Tongue (tissue), 2 donors: ENCODE measurements around the gene TOX2. TPM values are rescaled to one million over a fixed set of nuclear protein-coding genes. Genes with fewer than 3 reads are reported as not detected.

Experiments
- DNase-seq: peaks from one replicate; pipeline ENCODE4 v3.0.0-alpha.2; 2015
- total RNA-seq: library from RNA; depleted of rRNA; stranded (reverse); fragments of >200 nt; gene quantifications from one replicate; pipeline ENCODE4 v1.2.3, GENCODE V29; 2014

The TOX2 gene, protein sequence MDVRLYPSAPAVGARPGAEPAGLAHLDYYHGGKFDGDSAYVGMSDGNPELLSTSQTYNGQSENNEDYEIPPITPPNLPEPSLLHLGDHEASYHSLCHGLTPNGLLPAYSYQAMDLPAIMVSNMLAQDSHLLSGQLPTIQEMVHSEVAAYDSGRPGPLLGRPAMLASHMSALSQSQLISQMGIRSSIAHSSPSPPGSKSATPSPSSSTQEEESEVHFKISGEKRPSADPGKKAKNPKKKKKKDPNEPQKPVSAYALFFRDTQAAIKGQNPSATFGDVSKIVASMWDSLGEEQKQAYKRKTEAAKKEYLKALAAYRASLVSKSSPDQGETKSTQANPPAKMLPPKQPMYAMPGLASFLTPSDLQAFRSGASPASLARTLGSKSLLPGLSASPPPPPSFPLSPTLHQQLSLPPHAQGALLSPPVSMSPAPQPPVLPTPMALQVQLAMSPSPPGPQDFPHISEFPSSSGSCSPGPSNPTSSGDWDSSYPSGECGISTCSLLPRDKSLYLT
- total RNA-seq, result 0.51 TPM

GRCh38 chr20:43914311-43915210, at the start of gene TOX2:
TSS of gene TOX2 (plus strand) at chr20:43914852. CDS start at chr20:43914892, 40 bp downstream.
- DNase-seq, result peak; percentile 50

GRCh38 chr20:43868091-43868490, 46.6 kb upstream of the TOX2 start:
- DNase-seq, result no peak

- DNase-seq, result no peak
Observed at GRCh38 chr20:43870484-43870883, 44.2 kb upstream of the TOX2 start.

DNA sequence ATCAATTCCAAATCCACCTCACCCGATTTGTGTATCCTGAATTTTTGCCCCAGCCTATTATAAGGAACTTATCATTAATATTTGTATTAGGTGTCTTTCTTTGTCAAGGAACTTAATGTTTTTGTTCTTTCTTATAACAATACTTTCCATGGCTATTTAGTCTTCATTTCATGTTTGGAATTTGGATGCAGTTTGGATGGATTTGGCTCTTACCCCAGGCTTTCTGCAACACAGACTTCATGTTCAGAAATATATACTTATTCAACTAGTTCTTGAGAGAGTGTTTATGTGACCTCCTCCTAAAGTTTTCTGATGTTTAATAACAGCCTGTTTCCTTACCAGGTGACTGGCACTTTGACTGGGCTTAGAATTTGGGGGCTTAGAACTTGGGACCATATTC, 35.9 kb upstream of the TOX2 start:
- DNase-seq, result no peak

DNA sequence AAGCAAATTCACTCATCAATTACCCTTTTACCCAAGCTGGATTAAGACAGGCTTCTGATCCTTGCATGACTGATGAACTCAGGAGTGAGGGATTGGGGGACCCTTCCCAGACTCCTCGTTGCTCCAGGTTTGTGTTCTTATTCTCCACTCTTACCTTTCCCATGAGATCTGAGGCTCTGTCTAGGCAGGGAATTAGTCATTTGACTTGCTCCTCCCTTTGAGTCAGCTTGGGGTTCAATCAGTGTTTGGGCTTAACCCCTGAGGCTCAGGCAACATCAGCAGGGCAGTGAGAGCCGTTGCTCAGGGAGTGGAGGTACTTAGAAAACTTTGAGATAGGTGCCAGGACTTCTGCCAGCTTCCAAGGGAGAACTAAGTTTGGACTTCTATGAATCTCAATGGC, 20.7 kb upstream of the TOX2 start:
- no peak for DNase-seq

GRCh38 chr20:43894491-43894890, 20.2 kb upstream of the TOX2 start:
- DNase-seq, result no peak

GRCh38 chr20:43895235-43895634, 19.4 kb upstream of the TOX2 start:
- DNase-seq, result no peak

DNA sequence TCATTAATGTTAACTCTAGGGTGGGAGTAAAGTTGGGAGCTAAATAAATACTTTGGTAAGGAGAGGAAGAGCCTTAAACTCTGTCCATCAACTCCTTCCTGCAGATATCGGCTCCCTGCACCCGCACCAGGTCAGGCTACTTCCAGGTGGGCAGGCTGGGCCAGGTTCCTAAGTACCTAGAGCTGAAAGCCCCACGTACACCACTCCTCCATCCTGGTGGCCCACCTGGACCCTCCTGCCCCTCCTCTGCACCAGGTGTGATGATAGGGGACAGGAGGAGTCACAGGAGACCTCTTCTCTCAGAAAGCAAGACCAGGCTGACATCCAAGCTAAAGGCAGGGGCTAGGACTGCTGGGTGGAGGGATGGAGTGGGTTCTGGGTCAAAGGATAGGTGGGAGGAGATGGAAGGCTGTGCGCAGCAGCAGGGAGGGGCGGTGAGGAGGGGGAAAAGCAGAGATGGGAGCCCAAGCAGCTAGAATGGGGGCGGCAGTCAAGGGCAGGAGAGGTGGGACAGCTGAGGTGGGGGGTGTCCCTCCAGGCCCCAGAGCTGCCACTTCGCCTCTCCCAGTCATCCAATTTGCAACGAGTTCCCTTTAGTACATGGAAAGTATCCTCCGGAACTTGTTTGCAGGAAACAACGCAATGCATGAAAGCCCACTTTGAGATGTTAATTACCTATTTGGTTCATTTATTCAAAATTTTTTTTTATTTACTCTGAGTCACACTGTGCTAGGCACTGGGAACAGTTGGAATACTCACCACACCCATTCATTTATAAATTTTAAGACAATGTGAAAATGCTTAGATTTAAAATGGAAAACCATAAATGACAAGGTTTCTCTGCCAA, 15.2 kb upstream of the TOX2 start:
- no peak for DNase-seq

- no peak for DNase-seq
Observed at GRCh38 chr20:43900121-43900466, 14.6 kb upstream of the TOX2 start.

DNA sequence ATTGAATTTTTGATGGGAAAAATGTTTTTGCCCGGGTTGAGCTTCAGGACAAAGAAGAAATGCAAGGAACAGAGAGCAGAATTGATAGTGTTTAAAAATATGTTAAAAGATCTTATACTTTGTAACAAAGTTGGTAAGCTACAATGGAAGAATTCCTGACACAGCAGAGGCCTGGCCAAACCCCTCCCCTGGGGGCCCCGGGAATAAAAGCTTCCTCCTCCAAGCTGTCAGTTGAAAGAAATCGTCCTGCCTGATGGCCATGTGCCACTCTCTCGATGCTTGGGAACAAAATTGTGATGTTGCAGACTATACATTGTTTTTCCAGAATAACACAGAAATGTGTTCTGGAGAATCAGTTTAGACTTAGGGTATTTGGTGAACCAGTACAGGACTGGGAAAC, 14.2 kb upstream of the TOX2 start:
- DNase-seq, result no peak

DNA sequence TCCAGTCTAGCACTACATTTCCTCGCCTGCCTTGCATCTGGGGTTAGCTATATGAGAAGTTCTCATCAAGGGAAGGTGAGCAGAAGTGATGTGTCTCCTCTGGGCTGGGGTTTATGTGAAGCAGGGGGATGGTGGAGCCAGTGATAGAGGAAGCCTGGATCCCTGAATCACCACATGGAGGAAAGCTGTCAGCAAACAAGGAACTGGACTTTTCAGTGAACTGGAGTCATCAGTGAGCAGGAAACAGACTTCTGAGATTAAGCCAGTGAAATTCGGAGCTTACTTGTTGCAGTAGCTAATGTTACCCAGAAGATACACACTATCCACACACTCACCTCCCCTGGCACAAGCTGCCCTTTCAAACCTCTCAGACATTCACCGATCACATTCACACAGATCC, 13.4 kb upstream of the TOX2 start:
- no peak for DNase-seq

GRCh38 chr20:43903953-43904826, 10.5 kb upstream of the TOX2 start:
- peak; percentile 23 for DNase-seq

DNA sequence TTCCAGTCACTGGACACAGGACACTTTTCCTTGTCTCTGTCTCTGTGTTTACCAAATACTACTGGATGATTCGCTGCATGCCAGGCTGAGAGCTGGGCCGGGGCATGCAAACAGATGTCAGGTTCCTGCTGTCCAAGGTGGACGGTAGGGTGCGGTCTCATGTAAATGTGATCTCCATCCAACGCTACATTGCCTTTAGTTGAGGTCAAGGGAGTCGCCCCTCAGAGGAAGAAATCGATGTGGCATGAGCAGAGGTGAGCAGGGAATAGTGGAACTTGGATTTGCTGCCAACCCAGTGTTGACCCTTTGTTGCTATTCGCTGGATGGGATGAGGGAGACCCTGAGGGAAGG, 9.8 kb upstream of the TOX2 start:
- no peak for DNase-seq

GRCh38 chr20:43906505-43907034, 8.1 kb upstream of the TOX2 start:
- no peak for DNase-seq

DNA sequence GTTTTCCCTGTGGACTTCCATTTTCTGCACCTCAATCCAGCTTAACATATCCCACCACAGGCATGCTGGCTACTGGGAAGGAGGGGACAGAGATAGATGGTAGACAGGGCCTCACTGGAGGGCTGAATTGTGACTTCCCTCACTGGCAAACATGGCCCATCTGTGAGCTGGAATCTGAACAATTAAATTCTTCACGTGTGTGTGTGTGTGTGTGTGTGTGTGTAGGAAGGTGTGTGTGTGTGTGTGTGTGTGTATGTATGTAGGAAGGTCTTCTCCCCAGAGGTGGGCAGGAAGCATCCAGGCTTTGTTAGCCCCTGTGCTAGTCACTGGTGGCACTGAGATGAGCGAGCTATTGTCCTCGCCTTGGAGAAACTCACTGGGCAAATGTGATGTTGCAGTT, 5.4 kb upstream of the TOX2 start:
- DNase-seq, result no peak

GRCh38 chr20:43909720-43910119, 4.9 kb upstream of the TOX2 start:
- no peak for DNase-seq

DNA sequence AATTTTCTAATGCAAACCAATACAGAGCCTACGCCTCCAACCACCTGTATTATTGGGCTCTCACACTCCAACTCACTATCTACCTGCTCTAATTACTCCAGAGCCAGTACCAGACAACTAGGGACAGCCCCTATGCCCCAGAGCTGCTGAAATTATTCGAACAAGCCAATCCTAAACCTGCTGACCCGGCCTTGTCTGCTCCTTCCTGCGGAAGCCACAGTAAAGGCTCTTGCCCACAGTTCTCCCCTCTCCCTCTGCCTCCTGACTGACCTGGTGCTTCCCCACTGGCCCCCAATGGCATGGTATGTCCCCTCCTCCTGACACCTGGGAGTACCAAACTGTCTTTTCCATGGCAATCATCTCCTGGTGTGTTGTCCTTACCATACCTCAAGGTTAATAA, 4.1 kb upstream of the TOX2 start:
- no peak for DNase-seq

DNA sequence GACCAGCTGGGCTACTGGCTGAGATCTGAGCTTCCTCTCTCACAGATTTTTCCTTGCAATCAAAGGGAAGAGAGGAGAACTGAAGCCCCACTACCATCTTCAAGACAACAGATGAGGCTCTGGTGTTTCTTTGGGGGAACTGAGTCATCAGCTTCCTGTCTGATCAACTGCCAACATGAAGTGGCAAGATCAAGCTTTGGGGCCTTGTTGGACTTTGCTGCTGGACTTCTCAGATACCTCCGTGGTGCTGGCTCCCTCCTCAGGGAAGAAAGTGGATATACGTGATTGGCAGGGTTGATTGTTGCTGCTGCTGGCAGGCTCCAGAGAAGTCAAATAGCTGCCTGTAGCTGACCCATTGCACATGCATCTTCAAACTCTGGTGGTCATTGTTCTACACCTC, 3.6 kb upstream of the TOX2 start:
- no peak for DNase-seq

GRCh38 chr20:43913291-43914025, 1.2 kb upstream of the TOX2 start:
- DNase-seq, result no peak
